ENCODE measurements around the gene COMMD2. TPM values are rescaled to one million over a fixed set of nuclear protein-coding genes. Genes with fewer than 3 reads are reported as not detected.
A peak's percentile ranks its signal among the peaks of the same experiment; 100 is the strongest.

The COMMD2 gene
- total RNA-seq, 2 experiments from 2014 or later = 42.0 to 46.8 TPM

GRCh38 chr3:149767720-149768119 lies 15.4 kb upstream of the COMMD2 start:
- intact Hi-C loops (cut with DNase I, micrococcal nuclease) = loop anchor here in 1 of 2 experiments (5.0 kb wide), 1 partner anchor 415 kb away; no protein-coding TSS in a partner anchor
- CTCF ChIA-PET = no interaction called here
- Mint-ChIP-seq H3K27ac (no peak overlapping the region), H3K9me3 (no peaks in the 10 kb centered on the region), H3K4me1 (ENCODE audit: low read depth) (no peaks in the 10 kb centered on the region), H3K4me3 (no peak overlapping the region), H3K36me3 (ENCODE audit: low read depth) (no peaks in the 10 kb centered on the region), H3K27me3 (peaks cover 19% of the 10 kb centered on the region)
- H3K36me3 ChIP-seq (ENCODE audit: insufficient read depth, low read length) = no peaks in the 10 kb centered on the region
- H3K4me3 ChIP-seq (ENCODE audit: low read length) = no peak overlapping the region
- no peak for DNase-seq
- no peaks in the 10 kb centered on the region for H3K4me1 ChIP-seq (ENCODE audit: insufficient read depth, low read length)
- ATAC-seq (ENCODE audit: poor library complexity) = no peak
- POLR2A ChIA-PET = no interaction called here
- no peak for TF ChIP-seq CTCF (IDR thresholded peaks at IDR 0.05)
- peaks cover 0 to 3% of the 10 kb centered on the region in 2 experiments for H3K9me3 ChIP-seq (ENCODE audit: control insufficient read depth in 1 of 2, insufficient read depth in 1 of 2, low read length in 2 of 2)
- peaks cover 6 to 25% of the 10 kb centered on the region in 2 experiments for H3K27me3 ChIP-seq (ENCODE audit: control insufficient read depth in 1 of 2, insufficient read depth in 2 of 2, low read length in 2 of 2)
- no peak overlapping the region for H3K27ac ChIP-seq (ENCODE audit: low read depth in 1 of 2, low read length in 2 of 2)

GRCh38 chr3:149765762-149766334 lies 13.6 kb upstream of the COMMD2 start:
- Mint-ChIP-seq H3K9me3 (no peaks in the 10 kb centered on the region), H3K27me3 (peaks cover 19% of the 10 kb centered on the region), H3K4me1 (ENCODE audit: low read depth) (no peaks in the 10 kb centered on the region), H3K36me3 (ENCODE audit: low read depth) (no peaks in the 10 kb centered on the region), H3K4me3 (no peak overlapping the region), H3K27ac (no peak overlapping the region)
- peak in 1 of 14 experiments; percentile 18 for DNase-seq
- peaks cover 6 to 34% of the 10 kb centered on the region in 2 experiments for H3K27me3 ChIP-seq (ENCODE audit: control insufficient read depth in 1 of 2, insufficient read depth in 2 of 2, low read length in 2 of 2)
- H3K36me3 ChIP-seq (ENCODE audit: insufficient read depth, low read length) = no peaks in the 10 kb centered on the region
- ChIA-PET CTCF (interaction anchor here (1.0 to 1.6 kb wide), 2 partner anchors 14 to 667 kb away, joined by 3 read pairs; partner anchors contain the start of gene COMMD2), POLR2A (no interaction called here)
- no peak for ATAC-seq (ENCODE audit: poor library complexity)
- peaks cover 0 to 3% of the 10 kb centered on the region in 2 experiments for H3K9me3 ChIP-seq (ENCODE audit: control insufficient read depth in 1 of 2, insufficient read depth in 1 of 2, low read length in 2 of 2)
- intact Hi-C loops (cut with DNase I, micrococcal nuclease) = loop anchor here in 1 of 2 experiments (5.0 kb wide), 1 partner anchor 416 kb away; no protein-coding TSS in a partner anchor
- H3K4me1 ChIP-seq (ENCODE audit: insufficient read depth, low read length) = no peaks in the 10 kb centered on the region
- H3K4me3 ChIP-seq (ENCODE audit: low read length) = no peak overlapping the region
- H3K27ac ChIP-seq (ENCODE audit: low read depth in 1 of 2, low read length in 2 of 2) = no peak overlapping the region
- peak; percentile 25 for TF ChIP-seq CTCF (IDR thresholded peaks at IDR 0.05)

GRCh38 chr3:149764302-149764701 lies 12.0 kb upstream of the COMMD2 start:
- no peaks in the 10 kb centered on the region for H3K4me1 Mint-ChIP-seq (ENCODE audit: low read depth)
- H3K9me3 ChIP-seq (ENCODE audit: control insufficient read depth in 1 of 2, insufficient read depth in 1 of 2, low read length in 2 of 2) = peaks cover 0 to 3% of the 10 kb centered on the region in 2 experiments
- ChIA-PET CTCF (no interaction called here), POLR2A (no interaction called here)
- no peak for DNase-seq
- TF ChIP-seq CTCF (IDR thresholded peaks at IDR 0.05) = no peak
- H3K36me3 ChIP-seq (ENCODE audit: insufficient read depth, low read length) = no peaks in the 10 kb centered on the region
- H3K4me3 Mint-ChIP-seq = no peak overlapping the region
- peaks cover 19% of the 10 kb centered on the region for H3K27me3 Mint-ChIP-seq
- no peak overlapping the region for H3K27ac ChIP-seq (ENCODE audit: low read depth in 1 of 2, low read length in 2 of 2)
- H3K27ac Mint-ChIP-seq = no peak overlapping the region
- no peak for ATAC-seq (ENCODE audit: poor library complexity)
- intact Hi-C loops (cut with DNase I, micrococcal nuclease) = no loop called here
- no peaks in the 10 kb centered on the region for H3K4me1 ChIP-seq (ENCODE audit: insufficient read depth, low read length)
- H3K27me3 ChIP-seq (ENCODE audit: control insufficient read depth in 1 of 2, insufficient read depth in 2 of 2, low read length in 2 of 2) = peaks cover 9 to 39% of the 10 kb centered on the region in 2 experiments
- no peaks in the 10 kb centered on the region for H3K9me3 Mint-ChIP-seq
- H3K36me3 Mint-ChIP-seq (ENCODE audit: low read depth) = no peaks in the 10 kb centered on the region
- H3K4me3 ChIP-seq (ENCODE audit: low read length) = no peak overlapping the region
